NCI-H1694 treated with DMSO at 0.1 percent for 48 hours (cell line): ENCODE measurements around the gene PHGDH.
A peak's percentile ranks its signal among the peaks of the same experiment; 100 is the strongest.
"Not testable (repeated sequence)": the region's sequence is repeated elsewhere in the genome, so short reads cannot be mapped to it uniquely, and the experiment has no call there.

Experiments
- DNase-seq: peaks from one replicate; lab custom pipeline; 2025; lab: John Stamatoyannopoulos, UW

PHGDH gene

DNA sequence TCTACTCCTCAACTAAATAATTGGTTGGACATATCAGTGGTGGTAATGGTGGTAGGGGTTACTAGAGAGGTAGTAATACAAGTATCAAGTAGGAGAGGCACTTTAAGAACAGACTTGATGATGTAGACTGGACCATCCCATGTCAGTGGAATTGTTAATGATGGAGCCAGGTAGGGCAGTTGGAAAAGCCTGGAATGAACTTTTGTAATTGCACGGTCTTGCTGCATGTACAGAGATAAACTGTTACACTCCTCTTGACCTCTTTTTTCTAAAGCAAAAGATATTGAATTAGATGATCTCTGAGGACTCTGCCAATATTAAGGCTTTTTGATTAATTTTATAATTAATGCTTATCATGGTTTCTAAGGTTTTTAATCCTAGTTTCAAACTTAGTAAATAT, 51.2 kb downstream of the PHGDH start:
- no peak for DNase-seq

DNA sequence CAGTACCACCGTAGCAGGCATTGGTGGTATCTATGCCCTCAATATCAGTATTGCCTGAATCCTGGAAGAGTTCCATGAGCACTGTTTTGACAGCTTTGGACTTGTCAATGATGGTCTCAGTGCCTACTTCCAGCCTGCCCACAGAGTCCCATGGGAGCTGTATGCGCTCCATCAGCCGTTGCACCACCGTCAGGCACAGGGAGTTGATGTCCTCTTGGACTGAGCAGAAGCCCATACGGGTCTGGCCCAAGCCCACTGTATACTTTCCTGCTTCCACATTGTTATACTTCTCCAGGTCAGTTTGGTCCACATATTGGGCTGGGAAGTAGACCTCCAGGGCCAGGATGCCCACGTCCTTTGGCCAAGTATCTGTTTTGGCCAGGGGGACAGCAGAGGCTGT, 52.5 kb downstream of the PHGDH start:
- no peak for DNase-seq

DNA sequence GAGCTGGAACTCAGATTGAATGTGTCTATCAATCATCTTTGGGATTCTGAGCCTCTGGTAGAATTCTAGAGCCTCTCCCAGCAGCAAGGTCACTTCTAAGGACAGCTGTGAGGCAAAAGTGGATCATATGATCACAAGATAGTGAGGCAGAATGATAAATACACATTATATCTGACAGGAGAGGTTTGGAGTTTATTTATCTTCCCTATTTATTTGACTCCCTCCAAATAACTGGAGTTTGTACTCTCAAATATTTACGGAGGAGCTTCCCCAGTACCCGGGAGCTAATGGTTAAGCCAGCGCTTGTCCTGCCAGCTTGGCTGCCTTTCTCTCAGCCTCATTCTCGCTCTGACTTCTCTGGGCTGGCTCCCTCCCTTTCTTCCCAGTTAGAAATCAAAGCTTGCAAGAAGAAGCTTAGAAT, 54.6 kb downstream of the PHGDH start:
- DNase-seq: no peak

DNA sequence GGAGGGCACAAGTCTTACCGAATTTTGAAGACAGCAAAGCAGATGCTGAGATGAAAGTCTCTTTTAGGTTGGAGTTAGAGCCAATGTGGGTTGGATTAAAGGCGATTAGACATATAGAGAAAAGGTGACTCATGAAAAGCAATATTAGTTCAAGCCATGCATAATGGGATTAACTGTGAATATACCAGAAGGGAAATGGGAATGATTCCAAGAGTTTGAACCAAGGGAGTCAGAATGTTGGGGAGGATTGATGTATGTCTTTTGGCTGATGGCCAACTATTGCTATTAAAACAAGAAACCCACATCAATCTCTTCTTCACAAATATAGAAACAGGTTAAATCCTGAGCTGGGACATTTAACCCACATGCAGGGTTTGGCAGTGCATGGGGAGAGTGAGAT, 55.8 kb downstream of the PHGDH start:
- no peak for DNase-seq

DNA sequence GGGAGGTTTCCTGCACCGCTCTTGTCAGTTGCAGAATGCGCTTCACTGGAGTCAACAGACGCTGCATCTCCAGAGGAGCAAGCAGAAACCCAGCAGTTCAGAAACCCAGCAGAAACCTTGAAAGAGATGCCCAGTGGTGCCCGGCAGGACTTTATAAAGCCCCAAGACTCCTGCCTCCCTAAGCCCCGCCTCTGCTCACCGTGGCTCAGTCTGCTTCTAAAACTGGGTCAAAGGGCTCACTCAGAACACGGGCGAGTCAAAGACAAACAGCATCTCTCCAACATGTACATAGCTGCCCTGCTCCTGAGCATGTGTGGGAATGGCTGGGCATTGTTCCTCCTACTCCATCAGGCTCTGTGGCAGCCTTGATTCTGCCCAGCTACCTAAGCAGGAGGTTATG, 57.0 kb downstream of the PHGDH start, which contains the start of gene HMGCS2:
HMGCS2 (minus strand) TSS at position 128 of the 400 bp plus-strand sequence; CDS start at position 67, 61 bp downstream.
- no peak for DNase-seq

DNA sequence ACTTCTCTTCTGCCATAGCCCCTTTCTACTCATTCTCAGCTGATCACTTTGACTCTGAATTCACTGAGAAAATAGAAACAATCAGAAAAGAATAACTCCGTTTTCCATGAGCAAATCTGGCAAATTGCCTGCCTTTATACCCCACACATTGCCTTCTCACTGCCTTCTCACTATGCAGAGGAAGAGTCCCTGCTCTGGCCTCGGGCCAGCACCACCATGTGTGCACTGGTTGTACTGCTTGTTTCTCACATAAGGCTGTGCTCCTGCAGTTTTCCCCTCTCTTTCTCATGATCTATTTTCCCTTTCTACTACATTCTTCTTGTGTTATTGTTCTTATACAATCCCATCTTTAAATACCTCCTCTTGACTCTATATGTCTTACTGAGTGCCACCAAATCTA, 59.3 kb downstream of the PHGDH start:
- DNase-seq: peak; percentile 25

DNA sequence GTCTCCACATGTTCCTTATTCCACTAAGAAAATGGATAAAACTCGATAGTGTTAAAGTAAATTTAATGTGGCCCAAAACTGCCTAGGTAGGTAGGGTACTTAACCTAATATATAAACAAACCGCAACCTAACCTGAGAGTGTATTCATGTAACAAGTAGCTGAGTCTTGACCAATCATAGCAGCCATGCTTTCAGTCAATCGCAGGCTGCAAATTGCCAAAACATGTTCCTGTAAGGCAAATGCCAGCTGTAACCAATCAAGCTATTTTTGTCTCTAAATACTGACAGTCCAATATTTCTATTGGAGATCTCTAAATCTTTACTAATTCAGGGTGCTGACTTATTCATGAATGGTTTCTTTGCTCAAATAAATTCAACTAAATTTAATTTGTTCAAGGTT, 60.0 kb downstream of the PHGDH start:
- no peak for DNase-seq

DNA sequence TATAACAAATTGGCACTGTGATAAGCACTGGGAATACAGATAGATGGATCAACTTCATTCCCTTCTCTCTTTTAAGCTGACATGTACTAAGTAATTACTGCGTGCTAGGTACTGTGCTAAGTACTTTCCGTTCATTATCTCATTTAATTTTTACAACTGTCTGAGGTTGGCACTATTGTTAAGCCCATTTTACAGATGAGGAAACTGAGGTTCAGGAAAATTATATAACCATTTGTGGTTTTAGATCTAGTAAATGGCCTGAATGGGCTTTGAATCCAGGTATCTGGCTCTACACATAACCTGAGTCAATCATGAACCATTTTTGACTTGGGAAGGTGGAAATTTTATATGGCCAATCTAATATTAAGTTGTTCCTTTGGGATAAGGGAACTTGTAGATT, 60.6 kb downstream of the PHGDH start:
- no peak for DNase-seq

DNA sequence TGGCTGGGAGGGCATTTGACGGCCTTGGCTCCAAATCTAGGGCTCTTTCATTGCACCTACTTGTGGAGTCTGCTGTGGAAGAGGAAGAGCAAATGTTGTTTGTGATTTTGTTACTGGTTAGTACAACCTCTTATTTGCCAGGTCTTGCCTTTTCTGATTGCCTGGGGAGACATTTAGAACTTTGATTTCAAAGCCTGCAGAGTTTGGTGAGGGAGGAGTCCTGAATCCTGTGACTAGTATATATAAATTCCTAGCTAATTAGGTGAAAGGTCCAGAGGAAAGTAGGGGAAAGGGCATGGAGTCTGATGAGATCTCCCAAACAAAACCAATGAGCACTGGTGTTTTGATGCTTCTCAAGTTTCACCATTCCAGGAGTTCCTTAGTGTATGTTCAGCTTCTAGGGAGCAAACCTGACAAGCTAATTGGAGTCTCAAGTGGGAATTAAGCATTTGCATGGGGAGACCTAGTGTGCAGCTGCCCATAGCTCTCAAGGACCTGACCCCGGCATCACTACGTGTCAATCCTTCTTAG, 62.0 kb downstream of the PHGDH start:
- DNase-seq: no peak

DNA sequence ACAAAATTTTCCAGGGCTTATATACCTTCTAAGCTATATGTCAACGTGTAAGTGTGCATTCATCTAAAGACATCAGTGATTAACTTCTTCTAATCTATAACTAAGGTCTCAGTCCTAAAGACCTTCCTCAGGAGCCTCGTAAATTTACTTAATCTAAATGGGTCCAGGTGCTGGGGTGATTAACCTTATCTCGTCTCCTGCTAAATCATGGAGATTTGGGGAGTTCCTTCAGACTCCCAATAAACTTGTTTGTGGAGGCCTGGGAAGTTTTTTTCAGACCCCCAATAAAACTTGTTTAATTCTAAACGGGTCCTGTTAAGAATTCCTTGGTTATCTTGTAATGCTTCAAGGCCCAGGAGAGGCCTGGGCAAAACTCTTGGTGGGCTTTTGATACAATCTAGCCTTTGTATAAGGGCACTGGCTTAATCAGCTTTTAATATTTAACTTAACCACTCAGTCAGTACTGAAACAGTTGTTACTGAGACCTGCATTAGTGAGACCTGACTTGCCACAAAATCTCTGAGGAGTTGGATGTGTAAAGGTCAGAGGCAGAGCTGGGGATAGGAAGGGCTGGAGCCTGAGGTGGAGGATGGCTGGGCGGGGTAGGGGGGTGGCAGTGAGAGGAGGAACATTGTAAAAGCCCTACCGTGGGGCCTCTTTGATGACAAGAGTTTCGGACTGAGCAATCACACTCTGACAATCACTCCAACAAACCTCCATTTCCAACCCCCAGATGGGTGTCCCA, 63.2 kb downstream of the PHGDH start:
- no peak for DNase-seq

DNA sequence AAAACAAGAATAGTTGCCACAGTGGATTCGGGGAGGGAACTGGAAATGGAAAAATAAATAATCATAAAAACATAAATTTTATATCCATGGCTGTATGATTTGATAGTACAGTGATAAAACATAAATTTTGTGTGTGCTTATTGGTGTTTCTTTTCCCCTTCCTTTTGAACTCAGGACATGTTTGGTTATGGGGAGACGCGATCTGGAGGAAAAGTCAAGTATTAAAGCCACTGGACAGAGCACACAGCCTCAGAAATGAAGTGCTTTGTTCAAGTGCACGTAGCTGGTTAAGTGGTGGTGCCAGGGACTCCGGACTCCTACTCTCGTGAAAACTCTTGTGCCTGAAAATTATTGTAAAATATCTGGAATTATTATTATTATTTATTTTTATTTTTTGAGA, 66.6 kb downstream of the PHGDH start:
- DNase-seq: no peak

DNA sequence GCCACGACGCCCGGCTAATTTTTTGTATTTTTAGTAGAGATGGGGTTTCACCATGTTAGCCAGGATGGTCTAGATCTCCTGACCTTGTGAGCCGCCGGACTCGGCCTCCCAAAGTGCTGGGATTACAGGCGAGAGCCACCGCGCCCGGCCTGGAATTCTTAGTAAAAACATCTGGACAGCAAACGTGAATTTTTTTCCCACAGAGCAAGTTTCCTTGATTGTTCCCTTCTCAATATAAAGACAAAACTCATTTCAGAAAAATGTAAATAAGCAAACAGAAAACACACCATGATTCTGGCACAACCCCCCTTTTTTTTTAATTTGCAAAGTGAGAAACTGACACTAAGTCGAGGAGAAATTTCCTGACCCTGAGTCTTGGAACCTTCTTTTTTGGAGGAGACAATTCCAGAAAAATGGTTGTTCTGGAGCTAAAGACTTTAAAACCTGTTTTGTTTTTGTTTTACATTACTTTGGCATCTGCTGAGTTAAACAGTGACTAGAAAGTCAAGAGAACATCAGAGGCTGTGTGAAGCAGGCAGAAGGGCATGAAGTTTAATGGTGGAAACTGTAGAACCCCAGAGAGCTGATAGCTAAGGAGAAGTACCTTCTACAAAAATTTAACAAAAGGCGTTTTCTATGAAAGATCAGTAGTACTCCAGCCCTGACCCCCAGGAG, 67.3 kb downstream of the PHGDH start:
- DNase-seq: no peak

DNA sequence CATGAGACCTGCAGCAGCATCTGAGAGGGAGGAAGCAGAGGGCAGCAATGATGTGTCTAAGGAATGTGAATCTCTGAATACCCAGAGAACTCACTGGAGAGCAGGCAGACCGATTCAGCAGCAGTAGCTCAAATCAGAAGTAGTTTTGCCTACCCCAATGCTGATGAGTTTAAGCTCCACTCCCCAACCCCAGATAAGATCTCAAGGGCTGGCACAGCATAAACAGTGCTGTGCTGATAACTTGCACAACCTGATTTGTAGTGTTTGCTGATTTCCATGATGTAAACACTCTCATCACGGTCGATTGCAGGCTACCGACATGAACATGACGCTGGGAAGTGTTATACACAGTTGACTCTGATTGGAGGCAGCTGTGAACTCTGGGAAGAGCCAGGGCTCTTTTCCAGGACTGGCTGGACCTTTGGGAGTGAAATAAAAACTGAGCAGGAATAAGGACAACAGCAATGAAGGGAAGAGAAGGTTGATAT, 68.2 kb downstream of the PHGDH start:
- DNase-seq: no peak

DNA sequence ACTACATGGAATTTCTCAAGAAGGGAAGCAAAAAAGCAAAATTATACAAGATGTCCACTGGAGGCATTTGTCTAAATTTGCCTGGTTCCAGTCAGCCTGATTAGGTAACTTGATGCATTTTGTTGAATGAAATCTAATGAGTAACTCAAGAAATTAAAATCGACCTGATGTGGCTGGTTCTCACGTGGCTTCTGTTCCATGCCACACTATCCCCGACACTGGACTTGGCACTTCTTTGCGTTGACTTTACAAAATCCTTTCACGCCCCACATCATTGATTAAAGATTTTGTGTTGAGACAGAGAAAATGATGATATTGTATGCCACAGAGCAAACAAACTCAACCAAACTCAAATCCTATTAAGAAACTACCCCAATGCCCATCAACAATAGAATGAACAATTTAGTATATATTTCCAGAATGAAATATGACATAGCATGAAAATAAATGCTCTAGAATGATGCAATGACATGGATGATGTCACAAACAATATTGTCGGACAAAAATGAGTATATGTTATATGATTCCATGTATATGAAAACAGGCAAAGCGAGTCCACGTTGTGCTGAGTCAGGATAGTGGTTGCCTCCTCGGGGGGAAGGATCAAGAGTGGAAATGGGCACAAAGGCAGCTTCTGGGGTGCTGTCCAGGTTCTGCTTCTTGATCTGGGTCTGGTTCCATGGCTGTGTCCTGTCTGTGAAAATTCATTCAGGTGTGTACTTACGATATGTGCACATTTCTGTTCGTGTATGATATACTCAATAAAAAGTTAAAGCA, 69.9 kb downstream of the PHGDH start:
- no peak for DNase-seq

DNA sequence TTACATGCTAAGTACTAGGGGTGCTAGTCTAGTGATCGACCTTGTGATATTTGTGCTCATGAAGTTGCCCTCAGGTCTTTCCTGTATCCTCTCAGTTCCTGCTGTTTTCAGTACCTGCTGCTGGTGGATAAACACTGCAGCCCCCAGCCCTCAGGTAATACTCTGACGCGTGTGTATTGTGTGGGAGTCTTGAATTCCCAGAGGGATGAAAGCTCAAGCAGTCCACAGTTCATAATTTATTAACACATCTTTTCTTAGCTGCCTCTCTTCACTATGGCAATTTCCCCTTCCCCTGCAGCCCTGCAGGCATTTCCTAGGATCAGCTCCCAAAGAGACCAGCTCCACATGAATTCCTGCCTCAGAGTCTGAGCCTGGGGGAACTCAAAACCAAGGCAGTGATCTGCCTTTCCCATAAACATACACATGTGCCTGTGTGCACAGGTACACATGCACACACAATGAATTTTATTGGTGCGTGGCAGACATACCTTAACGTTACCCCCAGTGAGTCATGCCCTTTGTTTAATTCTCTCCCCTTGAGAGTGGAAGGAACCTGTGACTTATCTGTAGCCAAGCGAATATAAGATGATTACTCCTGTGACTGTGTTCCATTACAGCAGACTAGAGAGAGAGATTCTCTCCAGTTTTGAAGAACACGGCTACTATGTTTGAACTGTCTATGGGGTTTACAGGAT, 71.0 kb downstream of the PHGDH start:
- DNase-seq: no peak

DNA sequence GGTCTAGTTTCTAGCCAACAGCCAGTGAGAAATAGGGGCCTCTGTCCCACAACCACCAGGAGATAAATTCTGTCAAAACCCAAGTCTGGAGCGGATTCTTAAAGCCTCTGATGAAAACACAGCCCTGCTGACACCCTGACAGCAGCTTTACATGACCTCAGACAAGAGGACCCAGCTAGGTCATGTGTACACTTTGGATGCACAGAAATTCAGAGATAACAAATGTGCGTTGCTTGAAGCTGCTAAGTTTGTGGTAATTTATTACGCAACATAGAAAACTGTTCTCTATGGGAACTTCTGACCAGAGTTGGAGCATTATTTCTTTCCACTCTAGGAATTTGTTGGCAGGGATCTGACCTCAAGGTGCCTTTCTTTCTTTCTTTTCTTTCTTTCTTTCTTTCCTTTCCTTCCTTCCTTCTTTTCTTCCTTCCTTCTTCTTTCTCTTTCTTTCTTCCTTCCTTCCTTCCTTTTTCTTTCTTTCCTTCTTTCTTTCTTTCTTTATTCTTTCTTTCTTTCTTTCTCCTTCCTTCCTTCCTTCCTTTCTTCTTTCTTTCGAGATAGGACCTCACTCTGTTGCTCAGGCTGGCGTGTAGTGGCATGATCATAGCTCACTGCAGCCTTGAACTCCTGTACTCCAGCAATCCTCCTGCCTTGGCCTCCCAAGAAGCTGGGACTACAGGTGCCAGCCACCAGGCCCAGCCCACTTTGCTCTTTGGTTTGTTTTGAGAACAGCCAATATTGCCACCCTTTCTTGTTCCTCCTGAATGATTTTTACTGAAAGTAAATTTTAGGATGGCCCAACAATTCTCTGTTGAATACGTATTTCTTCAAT, 71.8 kb downstream of the PHGDH start:
- DNase-seq: no peak

DNA sequence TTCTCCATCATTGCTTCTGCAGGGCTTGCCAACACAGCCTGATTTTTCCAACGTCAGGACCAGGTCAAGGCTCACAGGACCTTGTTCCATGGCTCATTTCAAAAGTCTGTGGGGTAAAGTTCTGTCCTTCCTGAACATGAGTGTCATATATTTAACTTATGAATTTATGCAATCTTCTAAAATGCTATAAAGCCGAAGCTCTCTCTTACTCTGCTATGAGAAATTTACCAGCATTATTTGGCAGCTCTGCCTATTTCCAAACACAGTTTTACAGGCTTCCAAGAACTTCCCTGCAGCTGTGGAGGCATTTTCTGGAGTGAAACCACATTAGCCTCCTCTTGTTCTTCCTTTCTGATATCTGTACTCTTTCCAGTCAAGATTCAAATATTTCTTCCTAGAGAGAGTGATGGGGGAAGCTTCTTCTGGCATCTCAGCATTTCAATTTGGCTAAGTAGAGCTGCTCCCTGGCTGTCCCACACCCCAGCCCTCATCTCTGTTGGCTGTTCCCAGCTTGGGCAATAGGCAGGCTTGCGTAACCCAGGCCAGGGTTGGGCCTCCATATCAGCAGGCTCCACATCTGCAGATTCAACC, 72.6 kb downstream of the PHGDH start:
- DNase-seq: no peak

DNA sequence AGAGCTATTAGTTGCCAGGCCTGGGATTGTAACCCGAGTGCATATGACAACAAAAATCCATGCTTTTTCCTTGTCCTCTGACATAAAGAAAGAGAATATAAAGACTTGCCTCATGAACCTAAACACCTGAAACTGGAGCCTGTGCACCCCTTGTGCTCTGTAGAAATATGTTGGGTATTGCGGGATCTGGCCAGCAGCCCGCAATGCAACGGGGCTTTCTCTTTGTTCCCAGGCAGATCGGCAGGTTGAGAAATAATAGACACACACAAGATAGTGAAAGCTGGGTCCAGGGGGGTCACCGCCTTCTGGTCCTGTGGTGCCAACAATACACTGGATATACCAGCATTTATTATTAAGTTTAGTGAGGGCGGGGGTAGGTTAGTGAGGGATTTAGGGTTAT, 74.3 kb downstream of the PHGDH start:
- not testable (repeated sequence) for DNase-seq

DNA sequence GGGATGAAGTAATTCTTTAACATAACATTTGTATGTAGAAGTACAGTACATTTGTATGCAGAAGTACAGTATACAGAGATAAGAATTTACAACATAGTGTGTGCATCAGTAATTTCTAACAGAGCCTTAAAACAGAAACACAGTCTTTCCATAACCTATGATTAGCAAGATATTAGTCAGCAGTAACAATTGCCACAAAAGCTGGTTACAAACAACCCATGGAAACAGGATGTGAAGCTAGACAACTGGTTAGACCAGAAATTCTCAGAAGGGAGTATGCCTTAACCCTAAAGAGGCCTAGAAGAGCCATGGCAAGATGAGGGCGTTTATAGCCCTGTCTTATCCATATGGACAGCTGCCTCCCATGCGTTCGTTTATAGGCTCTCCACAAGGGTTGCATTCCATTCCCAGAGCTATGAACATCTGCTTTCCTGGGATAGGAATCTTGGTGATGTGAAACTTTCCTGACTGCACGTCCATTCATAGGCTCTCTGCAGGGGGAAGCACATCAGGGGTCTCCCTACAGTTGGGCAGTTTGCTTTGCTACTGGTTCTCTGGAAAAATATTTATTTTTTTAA, 74.8 kb downstream of the PHGDH start:
- not testable (repeated sequence) for DNase-seq

DNA sequence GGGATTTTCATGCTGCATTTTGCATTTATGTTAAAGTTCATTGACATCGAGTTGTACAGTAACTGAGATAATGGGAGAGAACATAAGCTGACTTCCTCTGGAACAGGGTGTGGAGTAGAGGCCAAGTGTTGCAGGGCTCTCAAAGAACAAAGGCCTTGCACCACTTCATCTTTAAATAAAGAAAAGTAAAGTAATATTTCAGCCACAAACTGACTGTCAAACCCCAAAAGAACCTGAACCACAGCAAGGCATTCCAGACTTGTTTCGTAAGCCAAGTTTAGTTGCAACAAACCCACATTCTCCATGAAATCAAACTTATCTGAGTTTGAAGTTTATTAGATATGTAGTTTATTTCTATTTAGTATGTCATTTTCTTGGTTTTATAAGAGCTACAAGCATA, 76.0 kb downstream of the PHGDH start:
- no peak for DNase-seq
